NCI-H69 (cell line): Measurements from ENCODE around the gene FPGS.
"Not testable (repeated sequence)": the region's sequence is repeated elsewhere in the genome, so short reads cannot be mapped to it uniquely, and the experiment has no call there.

ENCODE experiments used
- DNase-seq: peaks from one replicate; lab custom pipeline; 2025; lab: John Stamatoyannopoulos, UW

Gene FPGS

GRCh38 chr9:127838375-127839078, 35.8 kb downstream of the FPGS start:
- DNase-seq = no peak

GRCh38 chr9:127841087-127841835, 38.6 kb downstream of the FPGS start:
- DNase-seq = no peak

GRCh38 chr9:127844821-127845359, 42.2 kb downstream of the FPGS start:
- no peak for DNase-seq

- DNase-seq = not testable (repeated sequence)
Observed at GRCh38 chr9:127845619-127846018, 42.9 kb downstream of the FPGS start.

- no peak for DNase-seq
Observed at GRCh38 chr9:127846443-127847177, 43.9 kb downstream of the FPGS start.

- DNase-seq = peak; percentile 71
Observed at GRCh38 chr9:127847178-127847510, 44.5 kb downstream of the FPGS start.

GRCh38 chr9:127847833-127848755, 45.4 kb downstream of the FPGS start:
- DNase-seq = no peak

- DNase-seq = no peak
Observed at GRCh38 chr9:127848756-127849504, 46.2 kb downstream of the FPGS start.

GRCh38 chr9:127850286-127850830, 47.7 kb downstream of the FPGS start:
- no peak for DNase-seq

- no peak for DNase-seq
Observed at GRCh38 chr9:127852829-127853228, 50.1 kb downstream of the FPGS start.

GRCh38 chr9:127853312-127854183, 50.9 kb downstream of the FPGS start:
- DNase-seq = no peak

- peak; percentile 77 for DNase-seq
Observed at GRCh38 chr9:127854184-127854806, 51.6 kb downstream of the FPGS start, which contains the start of gene ENG. ENG (minus strand) TSS chr9:127854658; CDS start chr9:127854355, 303 bp downstream.

- DNase-seq = no peak
Observed at GRCh38 chr9:127854960-127855359, 52.3 kb downstream of the FPGS start.

- no peak for DNase-seq
Observed at GRCh38 chr9:127855522-127855921, 52.8 kb downstream of the FPGS start.

GRCh38 chr9:127856094-127856728, 53.5 kb downstream of the FPGS start:
- no peak for DNase-seq

- no peak for DNase-seq
Observed at GRCh38 chr9:127856729-127857116, 54.0 kb downstream of the FPGS start.

- no peak for DNase-seq
Observed at GRCh38 chr9:127857278-127857677, 54.6 kb downstream of the FPGS start.

GRCh38 chr9:127858041-127858512, 55.4 kb downstream of the FPGS start:
- DNase-seq = peak; percentile 98
